Fibroblast of peridontal ligament (primary cell): Measurements from ENCODE around the gene HDAC4.

Experiments used
- DNase-seq: peaks from one replicate; pipeline ENCODE4 v3.0.0-alpha.2; 2010; ENCODE audit errors: extremely low read depth

HDAC4 gene

GRCh38 chr2:239282448-239283287 lies 118.2 kb downstream of the HDAC4 start:
- no peak for DNase-seq

GRCh38 chr2:239280296-239281017 lies 120.4 kb downstream of the HDAC4 start:
- DNase-seq, result peak; percentile 80

- no peak for DNase-seq
These were observed 121.1 kb downstream of the HDAC4 start for GRCh38 chr2:239279508-239280295.

- peak; percentile 83 for DNase-seq
These were observed 121.9 kb downstream of the HDAC4 start for GRCh38 chr2:239278941-239279365.

- no peak for DNase-seq
These were observed 122.5 kb downstream of the HDAC4 start for GRCh38 chr2:239278361-239278760.

GRCh38 chr2:239277401-239278085 lies 123.3 kb downstream of the HDAC4 start:
- DNase-seq, result no peak

GRCh38 chr2:239276851-239277250 lies 124.0 kb downstream of the HDAC4 start:
- no peak for DNase-seq

GRCh38 chr2:239275847-239276831 lies 124.7 kb downstream of the HDAC4 start:
- DNase-seq, result peak; percentile 55

- DNase-seq, result peak; percentile 99
These were observed 125.7 kb downstream of the HDAC4 start for GRCh38 chr2:239275044-239275685.

GRCh38 chr2:239274391-239275043 lies 126.3 kb downstream of the HDAC4 start:
- DNase-seq, result peak; percentile 81

GRCh38 chr2:239273280-239274234 lies 127.3 kb downstream of the HDAC4 start:
- DNase-seq, result no peak

GRCh38 chr2:239272626-239273025 lies 128.2 kb downstream of the HDAC4 start:
- no peak for DNase-seq

- peak; percentile 83 for DNase-seq
These were observed 128.9 kb downstream of the HDAC4 start for GRCh38 chr2:239271882-239272281.

- no peak for DNase-seq
These were observed 129.3 kb downstream of the HDAC4 start for GRCh38 chr2:239271471-239271870.

- DNase-seq, result no peak
These were observed 130.9 kb downstream of the HDAC4 start for GRCh38 chr2:239269916-239270315.

GRCh38 chr2:239269173-239269885 lies 131.5 kb downstream of the HDAC4 start:
- no peak for DNase-seq

- no peak for DNase-seq
These were observed 132.3 kb downstream of the HDAC4 start for GRCh38 chr2:239268549-239268948.
